Chondrocyte (in vitro differentiated cells): ENCODE results near the gene SPOCK1. TPM values are rescaled to one million over a fixed set of nuclear protein-coding genes. Genes with fewer than 3 reads are reported as not detected.
A peak's percentile ranks its signal among the peaks of the same experiment; 100 is the strongest.

Source experiments
- DNase-seq: peaks from one replicate; pipeline ENCODE4 v3.0.0; 2021; ENCODE audit warnings: mixed read lengths, low spot score
- H3K27ac Mint-ChIP-seq: one replicate; pipeline ENCODE4 v1.8.0; 2021; ENCODE audit warnings: mild to moderate bottlenecking, moderate library complexity, mixed read lengths; ENCODE audit not compliant: unreplicated experiment
- H3K27me3 Mint-ChIP-seq: 2 replicates; pipeline ENCODE4 v1.8.0; 2021; ENCODE audit warnings: low read depth, mixed read lengths
- H3K36me3 Mint-ChIP-seq: 2 replicates; pipeline ENCODE4 v1.8.0; 2021; ENCODE audit warnings: low read depth, mixed read lengths
- H3K4me1 Mint-ChIP-seq: 2 replicates; pipeline ENCODE4 v1.8.0; 2021; ENCODE audit warnings: low read depth, mild to moderate bottlenecking, mixed read lengths
- H3K4me3 Mint-ChIP-seq: one replicate; pipeline ENCODE4 v1.8.0; 2021; ENCODE audit warnings: mild to moderate bottlenecking, moderate library complexity, mixed read lengths; ENCODE audit not compliant: unreplicated experiment
- H3K9me3 Mint-ChIP-seq: 2 replicates; pipeline ENCODE4 v1.8.0; 2021; ENCODE audit warnings: low read depth, mixed read lengths
- CTCF ChIP-seq: fragments of 200-600 bp; sonication (generic); IDR thresholded peaks from 2 replicates; pipeline ENCODE4 v1.5.0; 2021; ENCODE audit warnings: antibody characterized with exemption, mild to moderate bottlenecking, moderate library complexity
- total RNA-seq: library from RNA; stranded (reverse); gene quantifications from 3 replicates; pipeline ENCODE4 v1.2.1, GENCODE V29; 2021

The SPOCK1 gene
- total RNA-seq, 1 donor from 2014 or later, result 127 TPM

- Mint-ChIP-seq H3K4me3 (no peak overlapping the region), H3K36me3 (no peaks in the 10 kb centered on the region), H3K9me3 (no peaks in the 10 kb centered on the region), H3K27me3 (peaks cover 3% of the 10 kb centered on the region), H3K27ac (peak overlapping the region; percentile 49), H3K4me1 (peaks cover 11% of the 10 kb centered on the region)
- DNase-seq, result no peak
- no peak for TF ChIP-seq CTCF
Measured at GRCh38 chr5:137286025-137286610, 213.0 kb downstream of the SPOCK1 start.

GRCh38 chr5:137283801-137284200 lies 215.3 kb downstream of the SPOCK1 start:
- H3K4me3 Mint-ChIP-seq, result no peak overlapping the region
- no peaks in the 10 kb centered on the region for H3K9me3 Mint-ChIP-seq
- TF ChIP-seq CTCF, result no peak
- no peak overlapping the region for H3K27ac Mint-ChIP-seq
- H3K36me3 Mint-ChIP-seq, result no peaks in the 10 kb centered on the region
- peaks cover 11% of the 10 kb centered on the region for H3K4me1 Mint-ChIP-seq
- no peaks in the 10 kb centered on the region for H3K27me3 Mint-ChIP-seq
- no peak for DNase-seq

GRCh38 chr5:137282216-137282615 lies 216.9 kb downstream of the SPOCK1 start:
- H3K27ac Mint-ChIP-seq, result no peak overlapping the region
- no peaks in the 10 kb centered on the region for H3K27me3 Mint-ChIP-seq
- peaks cover 11% of the 10 kb centered on the region for H3K4me1 Mint-ChIP-seq
- no peak for TF ChIP-seq CTCF
- no peaks in the 10 kb centered on the region for H3K36me3 Mint-ChIP-seq
- H3K9me3 Mint-ChIP-seq, result no peaks in the 10 kb centered on the region
- H3K4me3 Mint-ChIP-seq, result no peak overlapping the region
- DNase-seq, result no peak

GRCh38 chr5:137281201-137281600 lies 217.9 kb downstream of the SPOCK1 start:
- H3K36me3 Mint-ChIP-seq, result no peaks in the 10 kb centered on the region
- no peaks in the 10 kb centered on the region for H3K27me3 Mint-ChIP-seq
- TF ChIP-seq CTCF, result no peak
- no peak for DNase-seq
- H3K4me3 Mint-ChIP-seq, result no peak overlapping the region
- H3K4me1 Mint-ChIP-seq, result peaks cover 8% of the 10 kb centered on the region
- H3K9me3 Mint-ChIP-seq, result no peaks in the 10 kb centered on the region
- no peak overlapping the region for H3K27ac Mint-ChIP-seq

DNA sequence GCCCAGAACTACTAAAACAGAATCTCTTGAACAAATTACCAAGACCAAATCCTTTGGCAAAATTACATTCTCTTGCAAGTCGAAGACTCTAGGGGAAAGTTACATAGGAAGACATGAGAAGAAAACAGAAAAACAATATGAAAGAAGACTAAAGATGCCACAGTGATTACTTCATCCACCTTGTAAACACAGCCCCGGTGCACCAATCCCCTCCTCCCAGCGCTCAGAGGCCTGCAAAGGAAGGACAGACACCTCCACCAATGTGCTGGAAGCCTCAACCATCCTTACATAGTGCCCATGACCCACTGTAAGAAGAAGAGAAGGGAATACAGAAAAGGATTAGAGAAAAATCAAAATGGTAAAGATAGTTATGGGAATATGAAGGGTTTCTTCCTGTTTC lies 218.5 kb downstream of the SPOCK1 start:
- Mint-ChIP-seq H3K4me3 (no peak overlapping the region), H3K27me3 (no peaks in the 10 kb centered on the region)
- no peak for TF ChIP-seq CTCF

More for the DNA sequence above, 218.5 kb downstream of the SPOCK1 start:
- Mint-ChIP-seq H3K9me3 (no peaks in the 10 kb centered on the region), H3K27ac (no peak overlapping the region), H3K36me3 (no peaks in the 10 kb centered on the region), H3K4me1 (peaks cover 3% of the 10 kb centered on the region)
- no peak for DNase-seq
